ENCODE measurements around the gene GSDMA.

Gene GSDMA, protein sequence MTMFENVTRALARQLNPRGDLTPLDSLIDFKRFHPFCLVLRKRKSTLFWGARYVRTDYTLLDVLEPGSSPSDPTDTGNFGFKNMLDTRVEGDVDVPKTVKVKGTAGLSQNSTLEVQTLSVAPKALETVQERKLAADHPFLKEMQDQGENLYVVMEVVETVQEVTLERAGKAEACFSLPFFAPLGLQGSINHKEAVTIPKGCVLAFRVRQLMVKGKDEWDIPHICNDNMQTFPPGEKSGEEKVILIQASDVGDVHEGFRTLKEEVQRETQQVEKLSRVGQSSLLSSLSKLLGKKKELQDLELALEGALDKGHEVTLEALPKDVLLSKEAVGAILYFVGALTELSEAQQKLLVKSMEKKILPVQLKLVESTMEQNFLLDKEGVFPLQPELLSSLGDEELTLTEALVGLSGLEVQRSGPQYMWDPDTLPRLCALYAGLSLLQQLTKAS

DNA sequence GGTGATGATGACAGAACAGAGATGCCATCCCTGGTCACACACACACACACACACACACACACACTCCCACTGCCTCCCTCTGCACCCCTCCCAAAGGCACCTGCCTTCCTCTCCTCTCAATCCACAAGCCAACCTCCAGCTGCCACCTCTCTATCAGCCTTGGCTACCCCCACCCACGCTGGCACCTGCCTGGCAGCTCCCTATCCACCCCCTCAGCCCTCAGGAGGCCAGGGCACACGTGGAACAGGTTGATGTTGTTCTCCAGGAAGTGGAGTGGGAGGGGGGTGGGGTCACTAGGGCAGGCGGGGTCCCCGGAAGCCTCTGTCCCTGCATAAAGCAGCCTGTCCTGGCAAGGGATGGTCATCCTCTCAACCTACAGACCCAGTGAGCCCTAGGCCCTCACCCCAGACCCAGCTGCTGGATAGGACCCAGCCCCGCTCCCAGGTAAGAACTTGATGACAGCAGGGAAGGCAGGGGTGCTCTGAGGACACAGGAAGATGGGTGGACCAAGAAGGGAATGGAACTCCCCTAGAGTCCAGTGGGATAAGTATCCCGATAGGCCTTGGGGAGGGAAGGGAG is at the start of gene GSDMA:
TSS of gene GSDMA (plus strand) at position 363 of the 579 bp plus-strand sequence. CDS start 2,684 bp downstream, outside the sequence.
- no peak for DNase-seq

DNA sequence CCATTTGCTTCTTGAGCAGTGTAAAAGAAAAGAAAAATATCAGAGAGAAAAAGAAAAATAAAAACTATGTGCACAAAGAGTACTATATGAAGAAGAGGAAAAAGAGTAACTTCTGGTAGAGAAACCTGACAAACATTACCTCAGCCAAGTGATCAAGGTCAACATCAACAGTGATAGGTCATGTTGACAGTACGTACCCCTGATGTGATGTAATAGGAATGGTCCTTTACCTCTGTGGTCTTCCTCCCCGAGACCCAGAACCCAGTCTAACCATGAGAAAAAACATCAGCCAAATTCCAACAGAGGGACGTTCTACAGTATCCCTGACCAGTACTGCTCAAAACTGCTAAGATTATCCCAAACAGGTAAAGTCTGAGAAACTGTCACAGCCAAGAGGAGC is 48.8 kb upstream of the GSDMA start:
- no peak for DNase-seq

DNA sequence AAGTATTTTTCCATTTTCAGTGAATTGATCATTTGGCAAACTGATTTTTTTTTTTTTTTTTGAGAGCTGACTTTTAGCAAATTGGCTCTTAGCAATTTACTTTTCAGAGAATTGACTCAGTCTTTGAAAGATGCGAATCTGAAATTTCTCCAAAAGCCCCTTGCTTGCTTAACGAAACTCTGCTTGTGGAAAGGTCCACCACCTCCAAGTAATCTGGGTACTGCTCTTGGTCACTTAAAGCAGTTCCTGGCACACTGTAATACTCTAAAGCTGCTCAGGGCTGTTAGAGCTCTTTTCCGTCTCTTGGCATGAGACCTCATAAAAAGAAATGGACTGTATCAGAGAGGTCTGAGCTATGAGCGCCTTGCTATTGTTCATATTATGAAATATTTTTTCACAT is 47.2 kb upstream of the GSDMA start:
- DNase-seq = no peak

DNA sequence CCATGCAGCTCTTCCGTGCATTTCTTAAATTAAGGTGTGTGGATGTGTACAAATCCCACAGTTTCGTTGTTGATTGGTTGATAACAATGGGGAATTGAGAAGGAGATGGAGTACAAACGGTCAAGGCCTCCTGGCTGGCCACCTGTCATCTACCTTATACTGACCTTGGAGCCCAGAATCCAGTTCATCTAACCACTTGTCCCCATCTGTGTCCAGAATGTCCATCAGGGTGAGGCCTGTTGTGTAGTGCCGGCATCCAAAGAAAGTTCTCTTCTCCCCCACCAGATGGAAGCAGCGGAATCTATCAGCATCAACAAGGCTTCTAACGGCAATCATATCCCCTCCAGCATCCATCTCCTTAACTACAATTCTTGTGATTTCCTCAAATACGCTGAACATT is 45.9 kb upstream of the GSDMA start:
- no peak for DNase-seq

DNA sequence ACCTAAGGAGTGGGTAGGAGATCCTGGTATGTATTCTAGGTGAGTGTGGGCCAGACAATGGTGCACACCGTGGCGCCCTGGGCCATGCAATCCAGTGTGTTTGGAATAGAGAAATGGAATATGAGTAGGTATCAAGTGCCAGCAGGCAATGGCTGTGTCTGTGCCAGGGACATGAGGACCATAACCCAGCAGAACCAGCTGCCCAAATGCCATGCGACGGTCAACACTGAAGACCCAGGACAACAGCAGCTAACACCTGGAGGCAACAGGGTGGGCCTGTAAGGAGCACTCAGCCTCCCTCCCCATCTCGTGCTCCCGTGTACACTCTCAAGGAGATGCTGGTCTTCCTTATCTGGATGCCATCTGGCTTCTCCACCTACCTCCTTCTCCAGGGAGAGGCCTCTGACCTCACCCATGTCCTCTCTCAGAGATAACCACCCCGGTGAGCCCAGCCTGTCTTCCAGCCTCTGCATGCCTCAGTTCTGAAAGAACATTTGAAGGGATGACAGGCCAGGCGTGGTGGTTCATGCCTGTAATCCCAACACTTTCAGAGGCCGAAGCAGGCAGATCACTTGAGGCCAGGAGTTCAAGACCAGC is 43.6 kb upstream of the GSDMA start:
- no peak for DNase-seq

DNA sequence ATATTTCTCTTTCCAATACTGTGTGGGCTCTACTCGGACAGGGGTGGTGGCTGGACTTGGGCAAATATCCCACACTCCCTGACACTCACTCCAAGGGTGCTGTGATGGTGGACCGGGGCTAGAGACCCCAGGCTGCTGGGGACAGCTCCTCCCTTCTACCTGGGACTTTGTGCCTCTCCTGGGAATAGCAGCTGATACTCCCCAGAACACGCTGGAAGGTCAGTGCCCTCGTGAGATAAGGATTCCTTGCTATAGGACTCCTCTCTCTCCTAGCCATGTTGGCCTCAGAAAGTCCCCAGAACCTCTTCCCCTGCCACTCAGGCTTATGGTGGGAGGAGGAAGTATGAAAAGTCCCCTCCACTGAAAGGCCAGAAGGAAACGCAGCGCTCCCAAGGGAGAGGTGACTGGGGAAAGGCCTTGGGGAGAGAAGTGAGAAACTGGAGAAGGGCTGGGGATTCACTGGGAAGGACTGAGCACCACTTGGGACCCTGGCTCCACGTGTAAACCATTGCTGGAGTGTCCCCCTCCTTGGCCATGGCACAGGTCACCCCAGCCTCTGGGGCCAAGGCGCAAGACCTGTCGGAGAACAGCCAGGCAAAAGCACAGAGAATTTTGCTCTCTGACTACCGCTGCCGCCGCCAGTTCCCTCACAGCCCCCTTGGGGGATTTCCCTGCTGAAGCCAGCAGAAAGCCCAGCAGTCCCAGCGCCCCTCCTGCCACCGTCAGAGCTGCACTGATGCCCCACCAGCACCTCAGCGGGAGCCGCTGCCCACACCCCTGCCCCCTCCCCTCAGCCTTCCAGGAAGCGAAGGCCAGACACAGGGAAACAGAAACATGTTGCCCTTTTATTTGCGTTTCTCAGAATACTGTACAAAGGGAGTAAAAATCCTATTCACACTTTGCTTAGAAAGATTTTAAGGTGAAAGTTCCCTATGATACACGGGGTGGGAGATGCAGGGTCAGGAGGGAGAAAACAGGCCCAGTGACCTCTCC is 42.3 kb upstream of the GSDMA start:
- no peak for DNase-seq

DNA sequence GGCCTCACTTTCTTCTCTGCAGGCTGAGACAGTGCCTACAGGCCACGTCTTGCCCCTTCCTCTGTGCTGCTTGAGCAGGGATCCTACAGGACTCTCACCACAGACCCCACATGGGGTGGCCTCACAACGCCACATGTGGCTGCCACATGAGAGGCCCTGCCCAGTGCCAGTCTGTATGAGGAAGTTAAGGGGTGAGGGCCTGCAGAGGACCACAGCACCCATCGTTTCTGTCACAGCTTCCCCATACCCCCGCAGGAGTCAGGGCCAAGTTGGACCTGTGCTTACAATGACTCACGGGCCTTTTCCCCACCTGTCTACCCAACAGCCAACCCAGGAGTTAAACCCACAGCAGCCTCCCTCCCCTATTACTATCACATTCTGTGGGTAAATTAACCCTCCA is 41.5 kb upstream of the GSDMA start:
- DNase-seq = no peak

DNA sequence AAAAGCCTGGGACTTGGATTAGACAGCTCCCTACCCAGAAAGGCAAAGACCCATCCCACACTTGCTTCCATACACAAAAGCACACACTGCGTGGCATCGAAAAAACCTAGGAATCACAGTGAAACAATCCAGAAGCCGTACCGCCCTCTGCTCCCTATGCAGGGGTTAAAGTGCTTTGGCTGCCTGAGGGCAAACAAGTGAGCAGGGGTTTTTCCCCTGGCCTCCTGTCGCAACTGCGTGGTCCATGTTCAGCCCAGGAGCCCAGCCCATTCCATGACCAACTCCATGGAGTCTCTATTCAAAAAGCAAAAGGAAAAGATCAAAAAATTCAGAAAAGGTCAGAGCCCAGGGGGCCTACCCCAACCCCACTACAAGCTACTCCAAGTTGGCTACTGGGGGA is 40.8 kb upstream of the GSDMA start:
- no peak for DNase-seq

DNA sequence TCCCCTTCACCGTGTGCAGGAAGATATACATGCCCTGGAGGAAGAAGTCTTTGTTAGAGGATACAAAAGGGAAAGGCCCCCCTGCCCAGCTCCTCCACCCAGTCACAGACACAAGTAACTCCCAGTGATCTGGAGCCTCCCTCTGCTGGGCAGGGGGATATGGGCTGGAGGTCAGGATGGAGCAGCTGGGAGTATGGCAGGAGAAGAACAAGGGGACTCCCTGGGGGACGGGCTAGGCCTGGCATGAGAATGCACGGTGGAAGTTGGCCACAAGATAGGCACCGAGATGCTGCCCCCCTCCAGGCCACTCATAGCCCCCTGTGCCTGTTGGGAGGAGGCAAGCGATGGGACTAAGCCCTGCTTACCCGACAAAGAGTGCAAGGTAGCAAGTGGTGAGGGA is 39.6 kb upstream of the GSDMA start:
- no peak for DNase-seq

DNA sequence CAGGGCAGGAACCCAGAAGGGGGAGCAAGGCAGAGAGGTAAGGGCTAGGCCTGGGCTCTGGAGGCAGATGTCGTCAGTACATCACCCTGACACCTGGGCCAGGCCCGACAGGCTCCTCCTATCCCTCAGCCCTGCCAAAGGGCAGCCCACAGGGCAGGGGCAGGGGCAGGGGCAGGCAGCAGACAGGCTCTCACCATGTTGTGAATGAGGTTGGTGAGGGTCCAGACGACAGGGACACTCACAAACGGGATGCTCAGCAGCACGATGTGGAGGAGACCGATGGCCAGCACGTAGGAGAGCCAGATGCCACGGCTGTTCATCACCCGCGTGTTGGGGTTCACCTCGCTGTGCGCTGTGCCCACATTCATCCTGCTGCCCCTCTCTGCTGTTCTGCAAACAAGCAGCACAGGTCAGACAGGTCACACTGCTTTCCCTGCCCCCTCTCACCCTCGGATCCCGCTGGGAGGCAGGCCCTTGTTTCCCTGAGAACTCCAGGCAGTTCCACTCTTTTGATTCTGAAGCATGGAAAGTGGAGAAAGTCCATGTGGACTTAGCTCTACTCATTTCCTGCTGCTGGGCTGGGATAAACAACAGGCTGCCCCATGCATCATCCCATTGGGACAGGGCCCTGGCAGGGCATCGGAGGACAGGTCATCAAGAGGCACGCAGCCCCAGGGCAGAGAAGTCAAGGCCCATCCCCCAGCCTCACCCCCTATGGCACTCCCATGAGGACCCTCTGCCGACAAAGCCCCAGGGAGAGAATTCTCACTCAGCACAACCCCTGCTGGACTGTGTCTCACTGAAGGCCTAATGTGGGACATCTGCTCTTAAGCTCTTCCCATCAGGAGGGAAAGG is 38.7 kb upstream of the GSDMA start:
- no peak for DNase-seq

DNA sequence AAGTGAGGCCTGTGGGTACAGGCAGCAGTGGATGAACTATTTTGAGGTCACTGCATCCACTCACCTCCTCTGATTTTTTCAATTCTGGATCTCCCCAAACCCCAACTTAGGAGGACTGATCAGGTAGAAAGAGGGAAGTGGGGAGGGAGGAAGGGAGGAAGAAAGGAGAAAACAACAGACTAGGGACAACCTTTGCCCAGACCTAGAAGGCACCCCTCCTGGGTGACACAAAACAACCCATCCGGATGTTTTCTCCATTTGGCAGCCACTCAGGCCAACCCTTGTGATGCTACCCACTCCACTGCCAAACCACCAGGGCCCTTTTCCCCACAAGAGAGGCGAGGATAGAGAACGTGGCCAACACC is 38.1 kb upstream of the GSDMA start:
- no peak for DNase-seq

DNA sequence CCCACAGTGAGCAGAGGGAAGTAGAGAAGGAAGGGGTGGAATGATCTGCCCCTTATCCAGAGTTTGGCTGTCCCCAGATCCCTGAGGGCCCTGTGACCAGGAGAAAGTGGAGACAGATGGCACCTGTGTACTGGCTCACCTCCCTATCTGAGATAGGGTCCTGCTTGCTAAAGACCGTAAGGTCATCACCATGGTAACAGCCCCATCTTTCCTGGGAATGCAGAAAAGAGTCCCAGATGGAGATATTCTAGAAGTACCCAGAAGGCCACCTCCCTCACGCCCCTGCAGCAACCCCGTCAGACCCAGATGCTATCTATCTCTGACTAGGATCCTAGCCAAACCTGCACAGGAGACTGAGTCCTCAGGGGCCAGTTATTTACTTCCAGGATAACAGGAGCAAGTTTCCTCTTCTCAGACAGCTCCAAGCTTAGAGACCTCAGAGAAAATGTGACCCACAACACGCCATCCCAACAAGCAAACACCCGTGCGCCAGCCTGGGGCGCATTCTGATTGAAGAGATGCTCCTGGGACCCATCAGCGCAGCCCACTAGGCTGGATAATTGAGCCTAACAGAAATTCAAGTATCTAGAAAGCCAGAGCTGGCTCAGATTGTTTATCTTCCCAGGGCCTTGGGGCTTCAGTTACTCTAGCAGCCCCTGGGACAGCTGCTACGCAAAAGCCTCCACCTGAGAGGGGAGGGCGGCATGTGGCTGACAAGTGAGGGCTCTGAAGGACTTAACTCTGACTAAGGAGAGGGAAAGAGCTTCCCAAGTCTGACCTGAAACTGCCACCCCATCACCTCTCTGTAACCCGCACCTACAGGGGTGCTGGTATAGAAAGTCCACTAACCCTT is 37.3 kb upstream of the GSDMA start:
- DNase-seq = no peak

DNA sequence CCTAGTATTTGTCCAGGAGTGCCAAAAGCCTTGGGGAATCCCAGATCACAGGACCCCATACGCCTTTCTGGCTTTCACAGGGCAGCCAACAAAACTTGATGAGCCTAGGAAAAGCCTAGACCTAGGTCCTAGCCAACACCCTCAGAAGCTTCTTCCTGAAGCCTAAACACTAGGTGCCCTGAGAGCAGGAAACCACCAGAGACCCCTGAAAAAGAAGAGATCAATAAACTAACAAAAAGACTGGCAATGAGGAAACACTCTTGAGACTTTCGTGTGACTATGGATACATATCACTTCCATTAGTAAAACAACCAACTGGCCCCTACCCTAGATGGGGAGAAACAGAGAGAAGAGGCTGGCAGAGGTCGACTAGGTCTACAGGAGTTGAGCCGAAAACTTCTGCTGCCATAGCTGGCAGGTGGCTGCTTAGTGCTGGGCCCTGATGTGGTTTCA is 36.6 kb upstream of the GSDMA start:
- DNase-seq = no peak

DNA sequence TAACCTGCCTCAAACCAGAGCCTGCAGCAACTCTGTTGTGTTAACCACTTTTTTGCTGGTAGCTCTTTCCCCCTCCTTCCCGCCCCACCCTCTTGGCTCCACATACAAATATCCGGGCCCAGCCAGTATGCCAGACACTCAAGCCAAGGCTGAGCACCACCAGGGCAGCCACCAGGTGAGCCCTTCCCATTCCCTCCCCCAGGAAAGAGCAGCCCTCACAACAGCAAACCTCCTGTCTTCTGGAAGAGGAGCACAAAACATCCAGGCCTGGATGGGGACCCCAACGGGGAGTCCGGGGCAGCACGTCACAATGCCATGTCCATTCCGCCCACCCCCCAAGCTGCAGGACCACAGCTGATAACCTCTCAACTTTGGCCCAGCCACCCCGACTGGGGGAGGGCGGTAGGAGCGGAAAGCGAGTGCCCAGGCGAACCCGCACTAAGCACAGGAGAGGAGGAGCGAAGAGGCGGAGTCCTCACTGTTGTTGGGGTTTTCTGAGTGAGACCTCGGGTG is 36.2 kb upstream of the GSDMA start:
- peak; percentile 40 for DNase-seq

DNA sequence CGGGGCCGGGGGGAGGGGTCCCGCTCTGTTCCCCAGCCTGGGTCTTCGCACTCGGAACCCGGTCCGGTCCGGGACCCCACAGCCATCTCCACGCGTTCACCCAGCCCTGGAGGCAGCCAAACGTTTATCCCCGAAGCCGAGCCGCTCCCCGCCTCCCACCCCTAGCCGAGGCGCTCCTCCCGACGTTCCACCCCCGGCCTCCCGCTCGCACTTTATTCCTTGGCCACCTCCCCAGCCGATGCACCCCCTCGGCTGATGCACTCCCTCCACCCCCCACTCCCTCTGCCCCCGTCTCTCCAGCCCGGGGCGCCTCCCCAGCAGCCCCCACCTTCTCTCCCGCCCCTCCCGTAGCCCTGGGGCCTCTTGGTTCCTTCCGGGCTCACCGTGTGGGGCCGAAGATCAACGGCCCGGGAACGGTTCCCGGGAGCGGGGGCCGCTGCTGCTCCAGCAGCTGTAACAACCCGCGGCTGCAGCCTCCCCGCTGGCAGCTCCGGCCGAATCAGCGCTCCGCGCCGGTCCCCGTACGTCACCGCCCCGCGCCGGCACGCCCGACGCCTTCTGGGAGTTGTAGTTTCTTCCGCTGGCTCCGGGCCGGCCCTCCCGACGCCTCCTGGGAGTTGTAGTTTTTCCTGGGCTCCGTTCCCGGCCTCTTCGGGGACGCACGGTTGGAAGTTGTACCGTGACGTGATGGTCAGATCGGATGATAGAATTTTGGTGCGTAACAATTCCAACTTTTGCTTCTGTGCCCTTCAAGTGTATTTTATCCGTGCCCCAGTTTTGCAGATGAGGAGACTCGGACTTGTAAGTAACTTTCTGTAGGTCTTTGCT is 35.5 kb upstream of the GSDMA start, which contains the start of the genes LRRC3C and ORMDL3:
TSS of gene LRRC3C (plus strand) at position 632 of the 828 bp plus-strand sequence. CDS start 13,792 bp downstream, outside the sequence.
TSS of gene ORMDL3 (minus strand) at position 501 of the 828 bp plus-strand sequence. CDS start 3,398 bp downstream, outside the sequence.
- peak; percentile 96 for DNase-seq

DNA sequence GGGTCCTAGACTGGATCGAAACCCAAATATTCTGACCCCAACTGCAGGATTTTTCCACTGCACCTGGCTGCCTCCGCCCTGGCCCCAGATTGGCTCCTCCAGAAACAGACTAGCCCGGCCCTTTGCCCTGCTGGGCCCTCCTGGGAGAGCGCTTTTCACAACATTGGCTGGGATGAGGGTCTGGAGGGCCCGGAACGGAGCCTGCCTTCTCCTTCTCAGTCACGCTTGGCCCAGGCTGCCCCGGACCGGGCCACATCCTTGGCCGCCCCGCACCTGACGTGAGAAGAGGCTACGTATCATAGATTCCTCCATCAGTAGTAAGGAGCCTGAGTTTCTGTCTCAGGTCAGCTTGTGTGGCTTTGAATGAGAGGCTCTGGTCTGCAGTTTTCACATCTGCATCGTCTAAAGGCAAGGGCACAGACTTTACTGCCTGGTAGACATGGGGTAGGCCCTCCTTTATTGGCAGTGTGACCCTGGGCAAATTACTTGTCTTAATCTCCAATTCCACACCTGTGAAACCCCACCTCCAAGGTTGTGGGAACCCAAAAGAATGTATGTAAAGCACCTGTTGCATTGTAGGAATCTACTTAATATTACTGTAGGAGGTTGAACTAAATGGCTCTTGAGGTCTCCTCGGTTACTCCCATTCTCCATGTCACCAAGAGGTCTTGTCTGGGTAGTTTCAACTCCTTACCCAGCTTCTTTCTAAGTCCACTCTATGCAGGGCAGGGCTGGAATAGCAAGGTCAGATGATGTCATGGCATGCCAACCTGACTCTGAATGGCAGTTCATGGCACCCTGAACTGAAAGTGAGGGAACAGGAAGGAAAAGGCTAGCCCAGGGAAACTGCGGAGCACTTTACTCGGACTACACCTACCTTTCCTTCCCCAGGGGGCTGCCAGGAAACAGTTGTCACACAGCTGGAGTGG is 34.6 kb upstream of the GSDMA start:
- DNase-seq = no peak

DNA sequence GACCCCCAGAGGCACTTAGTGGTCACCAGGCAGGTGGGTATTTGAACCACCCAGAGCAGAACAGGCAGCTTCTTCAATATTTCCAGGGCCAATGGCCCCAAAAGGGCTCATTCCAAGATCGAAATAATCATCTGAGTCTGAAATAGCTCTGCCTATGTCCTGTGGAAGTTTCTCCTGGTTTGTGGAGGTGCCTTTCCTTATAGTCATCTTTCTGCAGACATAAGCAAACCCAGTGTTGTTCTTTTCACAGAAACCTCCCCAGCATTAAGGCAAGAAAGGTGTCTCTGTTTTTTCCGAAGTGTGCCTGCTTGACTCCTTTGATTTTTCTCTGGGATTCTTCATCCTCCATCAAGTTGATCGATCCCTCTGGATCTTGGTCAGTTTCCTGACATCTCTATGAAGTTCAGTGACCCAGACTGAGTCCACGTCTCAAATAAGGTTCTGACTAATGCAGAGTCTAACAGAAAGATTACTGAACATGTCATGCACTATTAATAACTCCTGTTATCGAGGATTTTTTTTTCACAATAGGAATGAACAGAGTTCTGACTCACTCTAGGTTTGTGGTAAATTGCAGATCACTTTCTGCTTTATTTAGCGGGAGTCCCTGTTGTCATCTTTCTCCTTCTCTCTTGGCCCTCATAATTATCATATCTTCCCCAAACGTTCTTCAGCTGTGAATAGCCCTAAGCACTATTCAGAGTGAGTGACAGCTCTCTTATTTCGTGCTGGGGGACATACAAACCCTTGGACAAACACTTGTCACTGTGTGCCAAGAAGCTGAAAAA is 33.8 kb upstream of the GSDMA start:
- DNase-seq = no peak
